ENCODE measurements around the gene CEMIP. TPM values are rescaled to one million over a fixed set of nuclear protein-coding genes. Genes with fewer than 3 reads are reported as not detected.
A peak's percentile ranks its signal among the peaks of the same experiment; 100 is the strongest.

The CEMIP gene
- total RNA-seq, 1 donor from 2014 or later, result 9.9 TPM

DNA sequence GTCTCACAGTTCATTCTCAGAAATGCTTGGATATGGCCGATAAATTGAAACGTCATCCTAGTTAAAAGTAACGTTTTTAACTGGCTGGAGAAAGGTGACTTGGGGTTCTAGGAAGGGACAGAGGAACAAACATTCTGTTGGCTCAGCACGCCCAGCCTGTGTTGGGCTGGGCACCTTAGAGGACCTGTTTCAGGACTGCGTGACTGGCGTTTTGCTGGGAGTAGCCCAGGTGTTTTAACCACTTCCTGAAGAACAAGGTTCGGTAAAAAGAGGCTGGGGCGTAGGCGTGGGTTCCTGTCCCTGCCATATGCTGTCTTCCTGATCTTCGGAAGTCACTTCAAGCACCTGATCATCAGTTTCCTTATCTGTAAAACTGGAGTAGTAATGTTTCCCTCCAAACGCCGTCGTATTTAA, 220.5 kb downstream of the CEMIP start:
- intact Hi-C loops (cut with DNase I), result no loop called here
- ATAC-seq, result no peak
- DNase-seq (ENCODE audit: low spot score), result no peak

DNA sequence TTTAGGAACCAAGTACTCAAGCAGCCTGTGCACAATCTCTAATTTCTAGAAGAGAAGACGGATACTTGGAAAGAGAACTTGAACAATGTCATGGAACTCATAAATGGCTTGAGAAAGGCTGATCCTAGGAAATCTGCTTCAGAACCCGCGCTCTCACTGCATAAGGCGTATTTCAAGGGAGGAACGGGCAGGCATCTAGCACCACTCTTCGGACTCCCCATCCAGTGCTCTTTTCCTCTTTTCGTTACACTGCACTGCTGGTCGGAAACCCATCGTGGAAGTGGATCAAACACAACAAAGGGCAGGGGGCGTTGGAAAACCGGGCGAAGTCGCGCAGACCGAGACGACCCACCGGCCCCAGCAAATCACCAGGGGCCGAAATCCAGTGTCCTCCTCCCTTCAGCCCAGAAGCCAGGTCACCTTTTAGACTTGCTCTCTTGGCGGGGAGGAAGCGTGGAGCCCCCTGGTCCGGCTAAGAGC, 221.0 kb downstream of the CEMIP start:
- intact Hi-C loops (cut with DNase I), result no loop called here
- peak; percentile 32 for ATAC-seq
- DNase-seq (ENCODE audit: low spot score), result no peak

DNA sequence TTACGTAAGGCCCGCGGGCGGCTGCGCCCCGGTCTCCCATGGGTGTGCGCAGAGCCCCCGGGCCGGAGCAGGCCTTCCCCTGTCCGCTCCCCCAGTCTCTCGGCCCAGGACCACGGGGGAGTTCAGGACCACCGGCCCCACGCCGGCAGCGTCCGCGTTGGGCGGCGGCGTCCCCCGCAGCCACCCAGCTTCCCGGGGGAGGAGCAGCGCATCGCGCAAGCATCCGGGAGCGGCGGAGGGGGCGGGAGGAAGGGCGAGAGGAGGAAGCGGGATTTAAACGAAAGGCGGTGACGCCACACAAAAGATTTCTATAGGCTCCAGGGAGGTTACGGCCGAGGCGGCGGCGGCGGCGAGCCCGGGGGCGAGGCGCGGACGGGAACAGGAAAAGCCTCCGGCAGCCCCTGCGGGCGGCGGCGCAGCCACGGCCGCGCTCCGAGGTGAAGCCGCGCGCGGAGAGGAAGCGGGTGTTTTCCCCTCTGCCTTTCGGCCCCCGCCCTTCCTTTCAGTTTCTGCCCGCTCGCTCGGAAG, 221.5 kb downstream of the CEMIP start, which contains the start of gene TLNRD1:
TSS of gene TLNRD1 (plus strand) at position 300 of the 528 bp plus-strand sequence. CDS start 1,349 bp downstream, outside the sequence.
- peak; percentile 95 for DNase-seq (ENCODE audit: low spot score)
- intact Hi-C loops (cut with DNase I), result no loop called here
- peak; percentile 87 for ATAC-seq

Small RNA genes within 50 kb of the gene (microRNA-seq; reads per million reads assigned to microRNA genes)
- gene MIR4514 (not detected), gene MIR549A (not detected)

Other genes starting within 250 kb of the CEMIP start
- gene ABHD17C, start 84.1 kb upstream of the CEMIP start, total RNA-seq, result 3.8 TPM
- 35.3 TPM for gene MESD, start 210.4 kb downstream of the CEMIP start, total RNA-seq
- 14.0 TPM for gene TLNRD1, start 221.6 kb downstream of the CEMIP start, total RNA-seq